CD4-positive, alpha-beta T cell treated with Interleukin-21 for 1 hour (primary cell): ENCODE measurements around the gene GAPVD1.
A peak's percentile ranks its signal among the peaks of the same experiment; 100 is the strongest.

Experiments used
- DNase-seq: peaks from one replicate; pipeline ENCODE4 v3.0.0-alpha.2; 2020

Gene GAPVD1

GRCh38 chr9:125321496-125321895, 59.9 kb downstream of the GAPVD1 start:
- DNase-seq = no peak

DNA sequence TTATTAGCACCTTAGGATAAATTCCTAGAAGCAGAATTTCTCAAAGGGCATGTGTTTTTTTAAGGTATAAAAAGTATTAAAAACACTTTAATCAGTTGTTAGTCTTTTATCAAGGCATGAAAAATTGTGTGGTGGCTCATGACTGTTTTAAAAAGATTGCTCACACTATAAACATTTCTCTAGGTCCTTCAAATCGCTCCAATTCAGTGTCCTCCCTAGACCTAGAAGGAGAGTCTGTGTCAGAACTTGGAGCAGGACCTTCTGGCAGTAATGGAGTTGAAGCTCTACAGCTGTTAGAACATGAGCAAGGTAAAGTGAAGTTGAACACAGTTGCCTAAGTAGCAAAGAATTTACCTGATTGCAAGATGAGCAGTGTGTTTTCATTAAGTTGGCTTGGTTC, 62.0 kb downstream of the GAPVD1 start:
- DNase-seq = no peak

DNA sequence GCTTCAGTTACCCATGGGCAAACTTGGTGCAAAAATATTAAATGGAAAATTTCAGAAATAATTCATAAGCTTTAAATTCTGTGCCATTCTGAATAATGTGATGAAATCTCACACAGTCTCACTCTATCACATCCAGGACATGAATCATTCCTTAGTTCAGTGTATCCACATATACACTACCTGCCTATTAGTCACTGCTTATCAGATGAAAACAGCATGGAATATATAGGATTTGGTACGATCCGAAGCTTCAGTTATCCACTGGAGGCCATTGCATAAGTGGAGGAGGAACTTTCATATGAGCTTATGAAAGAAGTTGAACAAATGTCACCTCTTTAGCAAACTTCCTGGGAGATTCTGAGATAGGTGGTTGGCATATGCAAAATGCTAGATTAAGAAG, 64.2 kb downstream of the GAPVD1 start:
- DNase-seq = no peak

- no peak for DNase-seq
These were observed 68.4 kb downstream of the GAPVD1 start for GRCh38 chr9:125329978-125330377.

DNA sequence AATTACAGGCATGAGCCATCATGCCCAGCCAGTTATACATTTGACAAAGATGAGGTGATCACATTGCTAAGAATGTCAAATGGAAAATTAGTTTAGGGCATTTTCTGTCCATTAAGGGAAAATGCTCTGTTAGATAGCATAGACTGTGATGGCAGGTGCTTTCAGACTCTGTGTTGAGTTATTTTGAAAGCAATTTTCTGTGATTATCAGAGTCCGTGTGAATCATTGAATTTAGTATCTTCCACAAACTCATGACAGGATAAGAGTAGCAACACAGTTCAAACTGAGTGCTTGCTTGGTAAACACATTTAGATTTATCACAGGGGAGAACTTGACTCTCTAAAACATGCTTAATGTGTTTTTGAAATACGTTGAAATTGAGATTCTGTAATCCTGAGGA, 69.0 kb downstream of the GAPVD1 start:
- no peak for DNase-seq

DNA sequence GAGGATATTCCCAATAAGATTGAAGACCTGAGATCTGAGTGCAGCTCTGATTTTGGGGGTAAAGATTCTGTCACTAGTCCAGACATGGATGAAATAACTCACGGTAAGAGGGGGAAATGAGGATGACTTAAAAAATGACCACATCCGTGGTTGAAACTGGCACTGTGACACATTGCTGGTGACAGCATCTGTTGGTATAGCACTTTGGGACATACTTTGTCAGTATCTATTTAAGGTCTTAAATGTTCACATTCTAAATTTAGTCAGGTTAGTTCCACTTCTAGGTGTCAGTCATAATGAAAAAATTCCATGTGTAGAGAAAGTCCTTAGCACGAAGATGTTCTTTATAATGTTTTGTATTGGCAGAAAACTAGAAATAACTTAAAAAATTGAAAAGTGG, 70.9 kb downstream of the GAPVD1 start:
- peak; percentile 4 for DNase-seq

DNA sequence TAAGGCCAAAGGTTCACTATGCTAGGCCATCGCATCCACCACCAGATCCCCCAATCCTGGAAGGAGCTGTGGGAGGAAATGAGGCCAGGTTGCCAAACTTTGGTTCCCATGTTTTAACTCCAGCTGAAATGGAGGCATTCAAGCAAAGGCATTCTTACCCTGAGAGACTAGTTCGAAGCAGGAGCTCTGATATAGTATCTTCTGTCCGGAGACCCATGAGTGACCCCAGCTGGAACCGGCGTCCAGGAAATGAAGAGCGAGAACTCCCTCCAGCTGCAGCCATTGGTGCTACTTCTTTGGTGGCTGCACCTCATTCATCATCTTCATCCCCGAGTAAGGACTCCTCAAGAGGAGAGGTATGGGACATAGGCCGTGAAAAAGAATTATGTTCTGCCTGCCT, 75.6 kb downstream of the GAPVD1 start:
- DNase-seq = no peak

DNA sequence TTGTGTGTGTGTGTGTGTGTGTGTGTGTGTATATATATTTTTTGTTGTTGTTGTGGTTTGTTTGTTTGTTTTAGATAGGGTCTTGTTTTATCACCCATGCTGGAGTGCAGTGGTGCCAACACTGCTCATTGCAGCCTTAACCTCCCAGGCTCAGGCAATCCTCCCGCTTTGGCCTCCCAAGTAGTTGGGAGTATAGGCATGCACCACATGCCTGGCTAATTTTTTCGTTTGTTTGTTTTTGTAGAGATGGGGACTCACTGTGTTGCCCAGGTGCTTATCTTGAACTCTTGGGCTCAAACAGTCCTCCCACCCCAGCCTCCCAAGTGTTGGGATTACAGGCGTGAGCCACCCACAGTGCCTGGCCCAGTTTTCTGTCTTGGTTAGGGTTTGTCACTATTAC, 77.3 kb downstream of the GAPVD1 start:
- DNase-seq = no peak

DNA sequence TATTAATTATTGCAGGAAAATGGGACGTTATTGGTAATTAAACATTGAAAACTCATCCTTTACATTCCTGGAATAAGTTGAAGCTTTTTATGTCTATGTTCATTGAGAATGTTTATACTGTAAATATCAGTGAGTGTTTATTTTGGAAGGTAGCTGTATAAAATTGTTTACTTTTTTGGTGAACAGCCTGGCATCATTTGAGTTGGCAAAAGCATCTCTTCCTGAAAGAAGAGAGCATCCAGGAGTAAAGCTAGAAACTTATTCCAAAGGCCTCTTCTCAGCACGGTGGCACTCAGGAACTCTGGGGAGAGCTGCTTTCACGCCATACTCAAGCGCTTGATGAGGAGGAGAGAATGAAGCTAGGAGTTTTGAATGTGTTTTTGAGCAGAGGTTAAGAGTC, 79.9 kb downstream of the GAPVD1 start:
- no peak for DNase-seq

GRCh38 chr9:125343518-125344275, 82.1 kb downstream of the GAPVD1 start:
- DNase-seq = no peak

GRCh38 chr9:125346080-125346732, 84.6 kb downstream of the GAPVD1 start:
- DNase-seq = no peak

DNA sequence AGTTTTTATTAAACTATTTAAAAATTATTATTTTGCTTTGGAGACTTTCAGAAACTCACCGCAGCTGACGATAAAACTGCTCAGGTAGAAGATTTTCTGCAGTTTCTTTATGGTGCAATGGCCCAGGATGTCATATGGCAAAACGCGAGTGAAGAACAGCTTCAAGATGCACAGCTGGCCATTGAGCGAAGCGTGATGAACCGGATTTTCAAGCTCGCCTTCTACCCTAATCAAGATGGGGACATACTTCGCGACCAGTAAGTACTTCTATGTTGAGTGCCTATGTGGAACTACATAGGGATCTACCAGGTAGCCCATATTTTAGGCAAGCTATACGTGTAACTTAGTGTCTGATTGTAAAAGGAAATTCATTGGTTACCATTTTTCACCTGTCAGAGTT, 94.0 kb downstream of the GAPVD1 start:
- DNase-seq = no peak

DNA sequence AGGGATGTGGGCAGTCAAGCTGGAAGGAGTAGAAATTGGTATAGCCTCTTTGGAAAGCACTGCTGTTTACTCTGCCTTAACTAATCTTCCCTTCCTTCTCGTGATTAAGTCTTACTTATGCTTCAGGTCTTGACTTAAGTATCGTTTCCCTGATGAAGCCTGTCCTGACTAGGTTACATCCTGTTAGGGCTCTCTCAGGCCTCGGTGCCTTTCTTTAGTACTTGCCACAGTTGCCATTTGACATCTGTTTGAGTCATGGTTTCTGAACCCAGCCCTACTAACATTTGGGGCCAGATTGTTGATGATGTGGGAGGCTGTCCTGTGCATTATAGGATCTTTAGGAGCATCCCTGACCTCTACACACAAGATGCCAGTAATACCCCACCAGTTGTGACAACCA, 94.4 kb downstream of the GAPVD1 start:
- no peak for DNase-seq

GRCh38 chr9:125359011-125359410, 97.4 kb downstream of the GAPVD1 start:
- no peak for DNase-seq

- DNase-seq = no peak
These were observed 99.0 kb downstream of the GAPVD1 start for GRCh38 chr9:125360601-125361000.

GRCh38 chr9:125361837-125362531, 100.4 kb downstream of the GAPVD1 start:
- peak; percentile 12 for DNase-seq

DNA sequence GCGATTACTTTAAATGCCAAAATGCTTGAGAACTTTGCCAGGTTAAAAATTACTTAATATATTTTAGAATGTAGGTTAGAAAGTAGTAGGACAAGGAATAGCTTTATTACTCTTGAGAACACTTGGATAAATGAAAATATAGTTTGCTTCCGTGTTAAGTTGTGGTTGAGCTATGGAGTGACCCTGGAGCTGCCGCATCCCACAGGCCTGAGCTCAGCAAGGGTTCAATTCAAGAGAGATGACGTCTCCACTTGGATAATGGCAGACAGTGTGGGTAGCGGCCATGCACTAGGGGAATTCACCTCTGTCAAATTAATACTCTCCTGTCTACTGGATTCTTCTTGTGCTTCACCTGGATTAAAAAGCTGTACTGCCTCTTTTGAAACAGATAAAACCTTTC, 105.0 kb downstream of the GAPVD1 start:
- no peak for DNase-seq

DNA sequence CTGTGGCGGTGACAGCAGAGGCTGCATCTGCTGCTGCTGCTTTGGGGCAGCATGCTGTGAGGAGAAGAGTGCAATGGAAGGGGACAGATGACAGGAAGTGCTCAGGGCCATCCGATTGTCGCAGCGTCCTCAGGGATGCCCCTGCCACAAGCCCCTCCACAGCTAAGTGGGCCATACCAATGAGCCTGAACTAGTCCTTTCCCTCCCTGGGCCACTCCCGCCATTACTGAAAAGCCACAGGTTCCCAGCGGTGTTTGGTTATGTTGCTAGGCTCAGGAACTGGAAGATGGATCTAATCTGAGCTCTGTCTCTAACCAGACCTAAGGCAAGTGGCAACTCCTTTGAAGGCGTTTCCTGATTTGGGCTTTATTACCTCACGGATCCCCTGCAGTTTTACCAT, 109.2 kb downstream of the GAPVD1 start:
- DNase-seq = no peak

DNA sequence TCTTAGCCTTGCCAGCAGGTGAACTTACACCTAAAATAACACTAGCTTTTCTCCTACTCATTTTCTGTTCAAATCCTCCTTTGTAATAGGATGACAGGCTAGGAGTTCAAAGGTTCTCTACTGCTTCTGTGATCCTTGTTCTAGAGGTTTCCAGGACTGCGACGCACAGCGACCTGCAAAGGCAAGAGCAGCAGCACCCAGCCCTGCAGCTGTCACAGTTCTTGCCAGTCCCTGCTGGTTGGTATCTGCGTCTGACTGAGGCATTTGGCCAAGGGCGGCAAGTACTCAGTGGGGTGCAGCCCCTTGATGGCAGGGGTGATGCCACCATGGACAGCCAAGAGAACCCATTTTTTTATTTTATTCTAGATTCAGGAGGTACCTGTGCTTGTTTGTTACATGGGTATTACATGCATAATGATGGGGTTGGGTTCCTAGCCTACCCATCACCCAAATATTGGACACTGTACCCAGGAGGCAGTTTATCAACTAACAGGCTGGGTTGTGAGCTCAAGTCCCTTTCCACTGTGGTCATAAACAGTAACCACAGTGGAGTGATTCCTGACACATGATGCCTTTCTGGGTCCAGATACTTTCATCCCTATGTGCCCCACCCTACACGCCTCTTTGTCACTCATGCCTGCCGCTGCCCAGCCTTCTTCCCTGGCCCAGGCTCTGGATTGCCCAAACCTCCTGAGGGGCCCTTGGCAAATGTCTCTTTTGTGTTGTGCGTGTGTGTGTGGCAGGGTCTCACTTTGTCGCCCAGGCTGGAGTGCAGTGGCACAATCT, 111.0 kb downstream of the GAPVD1 start:
- DNase-seq = no peak

- peak; percentile 71 for DNase-seq
These were observed 113.0 kb downstream of the GAPVD1 start for GRCh38 chr9:125374443-125375309.

DNA sequence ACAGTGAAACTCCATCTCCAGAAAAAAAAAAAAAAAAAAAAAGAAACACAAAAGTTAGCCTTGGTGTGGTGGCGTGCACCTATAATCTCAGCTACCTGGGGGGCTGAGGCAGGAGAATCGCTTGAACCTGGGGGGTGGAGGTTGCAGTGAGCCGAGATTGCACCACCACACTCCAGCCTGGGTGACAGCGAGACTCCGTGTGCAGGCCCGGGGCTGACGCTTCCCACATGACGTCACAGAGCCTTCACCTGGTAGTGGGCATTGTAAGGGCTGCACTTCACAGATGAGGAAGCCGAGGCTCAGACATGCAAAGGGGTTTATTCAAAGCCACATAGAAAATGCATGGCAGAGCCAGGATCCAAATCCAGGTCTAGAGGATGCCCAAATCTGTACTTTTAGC, 114.2 kb downstream of the GAPVD1 start:
- no peak for DNase-seq
